GM12873 (cell line): ENCODE measurements around the gene KCTD18.

ENCODE experiments used
- TF ChIP-seq, protein P1 (sequence below): IDR thresholded peaks from 2 replicates; pipeline ENCODE4 v1.5.1; 2012; ENCODE audit warnings: low read depth, mild to moderate bottlenecking, moderate library complexity, low read length, control low read depth; ENCODE audit not compliant: insufficient read depth; ENCODE audit errors: missing control alignments

The KCTD18 gene

DNA sequence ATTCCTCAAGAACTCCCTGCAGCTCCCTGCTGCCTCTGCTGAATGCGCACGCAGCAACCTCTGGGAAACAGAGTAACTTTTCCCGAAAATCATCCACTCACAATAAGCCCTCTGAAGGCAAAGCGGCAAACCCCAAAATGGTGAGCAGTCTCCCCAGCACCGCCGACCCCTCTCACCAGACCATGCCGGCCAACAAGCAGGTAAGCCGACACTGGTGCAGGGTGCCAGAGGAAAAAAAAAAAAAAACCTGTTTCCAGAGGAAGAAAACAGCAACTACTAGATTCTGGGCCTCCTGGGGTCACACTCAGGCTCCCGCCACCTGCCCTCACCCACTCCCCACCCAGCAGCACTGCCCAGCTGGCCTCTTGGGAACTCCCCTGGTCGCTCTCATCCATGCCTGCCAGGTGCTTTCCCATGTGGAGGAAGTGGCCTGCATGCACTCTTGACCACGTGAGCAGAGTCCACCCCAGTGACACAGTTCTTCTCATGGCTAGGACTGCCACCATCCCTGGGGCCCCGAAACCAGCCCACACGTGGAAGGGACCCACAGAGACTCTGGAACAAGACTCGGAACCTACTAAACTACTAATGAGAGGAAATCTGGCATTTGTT, 36.9 kb downstream of the KCTD18 start:
- TF ChIP-seq, protein P1, sequence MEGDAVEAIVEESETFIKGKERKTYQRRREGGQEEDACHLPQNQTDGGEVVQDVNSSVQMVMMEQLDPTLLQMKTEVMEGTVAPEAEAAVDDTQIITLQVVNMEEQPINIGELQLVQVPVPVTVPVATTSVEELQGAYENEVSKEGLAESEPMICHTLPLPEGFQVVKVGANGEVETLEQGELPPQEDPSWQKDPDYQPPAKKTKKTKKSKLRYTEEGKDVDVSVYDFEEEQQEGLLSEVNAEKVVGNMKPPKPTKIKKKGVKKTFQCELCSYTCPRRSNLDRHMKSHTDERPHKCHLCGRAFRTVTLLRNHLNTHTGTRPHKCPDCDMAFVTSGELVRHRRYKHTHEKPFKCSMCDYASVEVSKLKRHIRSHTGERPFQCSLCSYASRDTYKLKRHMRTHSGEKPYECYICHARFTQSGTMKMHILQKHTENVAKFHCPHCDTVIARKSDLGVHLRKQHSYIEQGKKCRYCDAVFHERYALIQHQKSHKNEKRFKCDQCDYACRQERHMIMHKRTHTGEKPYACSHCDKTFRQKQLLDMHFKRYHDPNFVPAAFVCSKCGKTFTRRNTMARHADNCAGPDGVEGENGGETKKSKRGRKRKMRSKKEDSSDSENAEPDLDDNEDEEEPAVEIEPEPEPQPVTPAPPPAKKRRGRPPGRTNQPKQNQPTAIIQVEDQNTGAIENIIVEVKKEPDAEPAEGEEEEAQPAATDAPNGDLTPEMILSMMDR: no peak

DNA sequence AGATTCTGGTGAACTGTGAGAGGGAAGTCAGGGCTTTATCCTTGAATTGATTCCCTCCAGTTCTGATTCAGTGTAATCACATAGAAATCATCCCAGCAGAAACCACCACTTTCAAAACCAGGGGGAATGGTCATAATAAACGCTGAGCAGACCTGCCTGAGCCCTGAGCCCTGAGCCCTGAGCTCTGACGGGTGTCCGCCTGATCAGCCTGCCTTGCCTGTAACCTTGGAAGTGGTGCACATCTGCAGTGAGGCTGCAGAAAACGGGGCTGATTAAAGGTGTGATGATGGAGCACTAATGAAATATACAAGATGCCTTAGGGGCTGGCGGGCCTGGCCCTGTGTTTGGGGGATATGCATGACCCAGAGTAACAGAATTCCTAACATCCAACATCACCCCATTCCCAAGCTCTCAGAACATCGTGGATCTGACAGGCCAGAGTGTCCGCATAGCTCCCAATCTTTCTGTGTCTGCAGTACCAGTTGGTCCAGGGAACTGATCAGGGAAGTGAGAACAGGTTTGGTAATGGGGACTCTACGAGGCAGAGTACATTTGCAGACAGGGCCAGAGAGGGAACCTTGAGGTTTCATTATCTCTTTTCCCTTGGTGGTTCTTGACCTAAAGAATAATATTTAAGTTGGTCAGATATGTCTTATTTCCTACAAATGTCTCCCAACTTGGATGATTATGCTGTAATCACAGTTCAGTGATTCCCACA, 37.8 kb downstream of the KCTD18 start:
- TF ChIP-seq, protein P1: no peak

DNA sequence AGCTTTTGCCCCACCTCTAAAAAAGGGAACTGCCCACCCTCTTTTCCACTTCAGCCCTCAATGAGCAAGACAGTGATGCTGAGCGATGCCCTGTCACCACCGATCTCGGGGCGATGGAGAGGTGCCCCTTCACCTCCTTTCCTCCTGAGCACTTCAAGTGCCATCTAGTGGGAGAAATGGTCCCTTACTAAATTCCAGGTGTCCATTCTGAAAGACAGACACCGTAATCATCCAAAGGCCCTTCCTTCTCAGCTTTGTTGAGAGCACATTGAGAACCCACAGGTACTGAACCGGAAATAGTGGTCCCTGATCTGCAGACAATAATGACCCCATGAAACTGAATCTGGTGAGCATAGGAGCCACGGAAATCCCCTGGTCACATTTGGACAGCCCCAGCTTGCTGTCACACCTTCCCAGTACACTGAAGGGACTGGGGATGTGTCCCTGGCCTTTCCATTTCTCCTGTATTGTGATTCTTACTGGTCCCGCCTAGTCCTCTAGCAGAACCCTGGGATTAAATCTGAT, 38.5 kb downstream of the KCTD18 start:
- TF ChIP-seq, protein P1: peak; percentile 75

DNA sequence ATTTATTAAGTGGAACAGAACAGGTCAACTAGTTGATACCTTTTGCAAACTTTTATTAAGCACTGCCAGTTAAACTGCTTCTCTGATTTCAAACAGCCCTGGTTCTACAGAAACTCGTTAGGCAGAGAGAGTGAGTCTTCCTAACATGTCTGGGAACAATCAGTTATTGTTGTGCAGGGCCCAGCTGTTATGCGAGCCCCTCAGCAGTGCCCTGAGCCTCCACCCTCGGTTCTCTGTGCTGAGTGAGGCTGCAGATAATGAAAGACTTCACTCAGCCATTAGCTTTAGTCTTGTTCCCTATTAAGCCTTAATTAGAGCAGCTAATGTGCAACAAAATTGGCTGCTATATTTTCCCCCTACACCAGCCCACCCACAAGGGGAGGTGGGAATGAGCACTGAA, 39.6 kb downstream of the KCTD18 start:
- TF ChIP-seq, protein P1: no peak

DNA sequence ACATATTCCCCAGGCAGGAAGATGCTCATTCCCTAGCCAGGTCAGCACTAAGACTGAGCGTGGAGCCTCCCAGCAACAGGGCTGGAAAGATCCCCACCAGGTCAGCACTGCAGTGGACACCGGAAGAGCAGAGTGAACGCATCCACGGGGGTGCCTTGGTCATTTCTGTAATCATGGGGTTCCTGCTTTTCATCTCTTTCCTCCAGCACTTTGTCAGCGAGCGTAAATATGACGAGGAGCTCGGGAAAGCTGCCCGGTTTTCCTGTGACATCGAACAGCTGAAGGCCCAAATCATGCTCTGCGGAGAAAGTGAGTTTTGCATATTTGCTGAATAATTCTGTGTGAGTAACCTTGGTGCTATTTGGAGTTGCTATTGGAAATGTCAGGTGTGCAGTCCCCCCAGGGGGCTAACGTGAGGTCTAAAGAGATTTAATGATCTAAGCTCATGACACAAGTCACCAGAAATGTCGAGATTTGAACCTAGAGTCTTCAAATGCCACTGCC, 40.1 kb downstream of the KCTD18 start:
- TF ChIP-seq, protein P1: no peak

DNA sequence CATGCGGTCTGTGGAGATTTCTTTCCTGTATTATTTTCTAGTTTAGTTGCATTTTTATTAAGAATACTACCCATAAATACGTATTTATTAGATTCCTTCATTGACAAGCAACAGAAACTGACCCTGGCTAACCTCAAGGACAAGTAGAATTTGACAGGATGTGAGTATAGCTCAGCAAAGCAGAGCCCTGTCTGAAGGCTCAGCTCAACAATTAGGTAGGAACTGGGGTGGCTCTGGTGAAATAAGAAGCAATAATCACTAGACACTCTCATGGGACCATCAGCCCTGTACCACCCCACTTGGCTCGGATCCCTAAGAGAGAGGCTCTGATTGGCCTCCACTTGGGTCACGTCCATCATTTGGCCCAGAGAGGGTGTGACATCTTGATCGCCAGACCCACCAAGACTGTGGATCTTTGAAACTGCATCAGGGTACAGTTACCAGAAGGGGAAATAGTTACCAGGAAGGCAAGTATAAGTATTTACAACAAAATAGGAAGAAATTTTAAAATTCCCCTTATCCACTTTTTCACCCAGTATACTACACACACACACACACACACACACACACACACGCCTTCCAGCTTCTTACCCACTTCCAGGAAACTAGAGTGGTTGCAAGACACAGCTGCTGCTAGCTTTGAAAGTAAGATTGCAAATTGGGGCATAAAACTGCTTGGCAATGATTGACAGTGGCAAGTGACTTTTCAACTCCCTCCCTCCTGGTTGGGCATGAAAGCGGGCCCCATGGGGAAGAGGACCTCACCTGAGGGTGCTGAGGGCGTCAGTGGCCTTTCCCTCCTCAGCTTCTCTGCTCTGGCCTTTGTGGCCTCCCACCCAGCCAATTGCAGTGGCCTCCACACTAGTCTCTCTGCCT, 41.8 kb downstream of the KCTD18 start:
- TF ChIP-seq, protein P1: no peak
